ENCODE data around the gene ADCY3.

ADCY3 gene

GRCh38 chr2:24920098-24920808 lies at the start of gene ADCY3:
ADCY3 (minus strand) TSS chr2:24920237; CDS start chr2:24918987, 1,250 bp downstream.
- DNase-seq: peak; percentile 13 to 52

GRCh38 chr2:24969784-24970183 lies 49.7 kb upstream of the ADCY3 start:
- no peak for DNase-seq

- DNase-seq: no peak
These were observed 41.9 kb upstream of the ADCY3 start for GRCh38 chr2:24961903-24962302.

- no peak for DNase-seq
These were observed 39.7 kb upstream of the ADCY3 start for GRCh38 chr2:24959761-24960160.

- DNase-seq: no peak
These were observed 38.4 kb upstream of the ADCY3 start for GRCh38 chr2:24958411-24958935.

- no peak for DNase-seq
These were observed 37.9 kb upstream of the ADCY3 start for GRCh38 chr2:24957976-24958375.

GRCh38 chr2:24957221-24957620 lies 37.2 kb upstream of the ADCY3 start:
- DNase-seq: peak; percentile 80 to 91

- DNase-seq: peak in 1 of 2 experiments; percentile 39
These were observed 35.9 kb upstream of the ADCY3 start for GRCh38 chr2:24955921-24956320.

- no peak for DNase-seq
These were observed 35.2 kb upstream of the ADCY3 start for GRCh38 chr2:24955232-24955631.

- DNase-seq: no peak
These were observed 30.1 kb upstream of the ADCY3 start for GRCh38 chr2:24950102-24950501.

GRCh38 chr2:24948506-24948905 lies 28.5 kb upstream of the ADCY3 start:
- DNase-seq: peak; percentile 89 to 97

- no peak for DNase-seq
These were observed 27.6 kb upstream of the ADCY3 start for GRCh38 chr2:24947561-24948157.

- no peak for DNase-seq
These were observed 25.9 kb upstream of the ADCY3 start for GRCh38 chr2:24945907-24946306.

GRCh38 chr2:24943427-24944053 lies 23.5 kb upstream of the ADCY3 start:
- no peak for DNase-seq

- DNase-seq: no peak
These were observed 19.3 kb upstream of the ADCY3 start for GRCh38 chr2:24939353-24939752.

GRCh38 chr2:24937236-24937635 lies 17.2 kb upstream of the ADCY3 start:
- DNase-seq: no peak

- no peak for DNase-seq
These were observed 15.1 kb upstream of the ADCY3 start for GRCh38 chr2:24935145-24935544.

GRCh38 chr2:24932715-24933114 lies 12.7 kb upstream of the ADCY3 start:
- DNase-seq: no peak

- no peak for DNase-seq
These were observed 10.7 kb upstream of the ADCY3 start for GRCh38 chr2:24930768-24931167.

GRCh38 chr2:24929230-24929629 lies 9.2 kb upstream of the ADCY3 start:
- no peak for DNase-seq

GRCh38 chr2:24928036-24928435 lies 8.0 kb upstream of the ADCY3 start:
- no peak for DNase-seq

GRCh38 chr2:24926602-24927252 lies 6.7 kb upstream of the ADCY3 start:
- DNase-seq: no peak

- DNase-seq: no peak
These were observed 6.2 kb upstream of the ADCY3 start for GRCh38 chr2:24926220-24926601.

GRCh38 chr2:24925815-24926214 lies 5.8 kb upstream of the ADCY3 start:
- no peak for DNase-seq

All from NCI-H524 (cell line).